Skin epidermis (tissue), 12 donors: ENCODE results near the gene CCDC107.
A peak's percentile ranks its signal among the peaks of the same experiment; 100 is the strongest.

Experiments
- H3K27ac ChIP-seq, 21 experiments: fragments of 200-600 bp; sonication (generic) in 11 of 21; one replicate each; pipeline ENCODE4 v1.5.0; 2020; ENCODE audit warnings: mild to moderate bottlenecking in 3 of 21, inconsistent platforms in 2 of 21, moderate library complexity in 2 of 21
- H3K4me3 ChIP-seq, 7 experiments: fragments of 200-600 bp; sonication (generic) in 2 of 7; one replicate each; pipeline ENCODE4 v1.5.0; 2020; ENCODE audit warnings: inconsistent platforms in 2 of 7, mild to moderate bottlenecking in 2 of 7, moderate library complexity in 1 of 7

CCDC107 gene

DNA sequence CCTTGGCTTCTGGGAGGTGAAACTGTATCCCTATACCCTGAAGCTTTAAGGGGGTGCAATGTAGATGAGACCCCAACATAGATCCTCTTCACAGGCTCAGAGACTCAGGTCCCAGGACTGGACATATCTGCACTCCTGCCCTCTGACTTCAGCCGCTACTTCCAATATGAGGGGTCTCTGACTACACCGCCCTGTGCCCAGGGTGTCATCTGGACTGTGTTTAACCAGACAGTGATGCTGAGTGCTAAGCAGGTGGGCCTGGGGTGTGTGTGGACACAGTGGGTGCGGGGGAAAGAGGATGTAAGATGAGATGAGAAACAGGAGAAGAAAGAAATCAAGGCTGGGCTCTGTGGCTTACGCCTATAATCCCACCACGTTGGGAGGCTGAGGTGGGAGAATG is 21.0 kb downstream of the CCDC107 start:
- Histone ChIP-seq H3K27ac (no peak overlapping the region), H3K4me3 (no peak overlapping the region)

DNA sequence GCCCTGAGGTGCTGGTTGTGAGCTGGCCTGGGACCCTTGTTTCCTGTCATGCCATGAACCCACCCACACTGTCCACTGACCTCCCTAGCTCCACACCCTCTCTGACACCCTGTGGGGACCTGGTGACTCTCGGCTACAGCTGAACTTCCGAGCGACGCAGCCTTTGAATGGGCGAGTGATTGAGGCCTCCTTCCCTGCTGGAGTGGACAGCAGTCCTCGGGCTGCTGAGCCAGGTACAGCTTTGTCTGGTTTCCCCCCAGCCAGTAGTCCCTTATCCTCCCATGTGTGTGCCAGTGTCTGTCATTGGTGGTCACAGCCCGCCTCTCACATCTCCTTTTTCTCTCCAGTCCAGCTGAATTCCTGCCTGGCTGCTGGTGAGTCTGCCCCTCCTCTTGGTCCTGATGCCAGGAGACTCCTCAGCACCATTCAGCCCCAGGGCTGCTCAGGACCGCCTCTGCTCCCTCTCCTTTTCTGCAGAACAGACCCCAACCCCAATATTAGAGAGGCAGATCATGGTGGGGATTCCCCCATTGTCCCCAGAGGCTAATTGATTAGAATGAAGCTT is 21.8 kb downstream of the CCDC107 start:
- no peak overlapping the region for H3K27ac ChIP-seq
- H3K4me3 ChIP-seq, result no peak overlapping the region

DNA sequence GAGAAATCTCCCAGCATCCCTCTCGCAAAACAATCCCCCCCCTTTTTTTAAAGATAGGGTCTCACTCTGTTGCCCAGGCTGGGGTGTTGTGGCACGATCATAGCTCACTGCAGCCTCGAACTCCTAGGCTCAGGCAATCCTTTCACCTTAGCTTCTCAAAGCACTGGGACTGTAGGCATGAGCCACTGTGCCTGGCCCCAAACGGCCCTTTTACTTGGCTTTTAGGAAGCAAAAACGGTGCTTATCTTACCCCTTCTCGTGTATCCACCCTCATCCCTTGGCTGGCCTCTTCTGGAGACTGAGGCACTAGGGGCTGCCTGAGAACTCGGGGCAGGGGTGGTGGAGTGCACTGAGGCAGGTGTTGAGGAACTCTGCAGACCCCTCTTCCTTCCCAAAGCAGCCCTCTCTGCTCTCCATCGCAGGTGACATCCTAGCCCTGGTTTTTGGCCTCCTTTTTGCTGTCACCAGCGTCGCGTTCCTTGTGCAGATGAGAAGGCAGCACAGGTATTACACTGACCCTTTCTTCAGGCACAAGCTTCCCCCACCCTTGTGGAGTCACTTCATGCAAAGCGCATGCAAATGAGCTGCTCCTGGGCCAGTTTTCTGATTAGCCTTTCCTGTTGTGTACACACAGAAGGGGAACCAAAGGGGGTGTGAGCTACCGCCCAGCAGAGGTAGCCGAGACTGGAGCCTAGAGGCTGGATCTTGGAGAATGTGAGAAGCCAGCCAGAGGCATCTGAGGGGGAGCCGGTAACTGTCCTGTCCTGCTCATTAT is 22.4 kb downstream of the CCDC107 start:
- Histone ChIP-seq H3K27ac (no peak overlapping the region), H3K4me3 (no peak overlapping the region)

DNA sequence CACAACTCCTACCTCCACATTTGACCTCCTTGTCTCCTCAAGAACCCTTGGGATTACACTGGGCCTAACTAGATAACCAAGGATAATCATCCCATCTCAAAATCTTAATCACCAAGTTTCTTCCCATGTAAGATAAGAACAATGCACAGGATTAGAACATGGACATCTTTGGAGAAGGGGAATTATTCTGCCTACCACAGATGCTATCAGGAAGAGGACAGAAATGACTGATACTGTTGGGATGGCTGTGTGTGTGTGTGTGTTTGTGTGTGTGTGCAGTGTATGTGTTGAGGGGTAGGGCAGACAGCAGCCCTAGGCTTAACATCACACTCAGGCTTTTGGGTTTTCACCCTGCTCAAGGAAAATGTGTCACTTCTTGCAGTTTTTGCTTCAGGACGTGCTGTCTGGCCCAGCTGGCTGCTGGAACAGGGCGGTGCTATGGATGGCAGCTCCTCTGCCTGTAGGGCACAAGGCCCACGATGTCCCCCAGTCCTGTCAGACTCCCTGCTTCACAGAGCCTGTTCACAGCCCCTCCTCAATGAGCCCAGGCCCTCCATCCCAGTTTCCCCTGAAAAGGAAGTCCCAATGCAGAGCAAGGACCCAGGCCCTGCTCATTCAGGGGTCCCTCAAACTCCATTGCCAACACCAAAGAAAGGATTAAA is 23.4 kb downstream of the CCDC107 start:
- no peak overlapping the region for H3K27ac ChIP-seq
- H3K4me3 ChIP-seq, result no peak overlapping the region

DNA sequence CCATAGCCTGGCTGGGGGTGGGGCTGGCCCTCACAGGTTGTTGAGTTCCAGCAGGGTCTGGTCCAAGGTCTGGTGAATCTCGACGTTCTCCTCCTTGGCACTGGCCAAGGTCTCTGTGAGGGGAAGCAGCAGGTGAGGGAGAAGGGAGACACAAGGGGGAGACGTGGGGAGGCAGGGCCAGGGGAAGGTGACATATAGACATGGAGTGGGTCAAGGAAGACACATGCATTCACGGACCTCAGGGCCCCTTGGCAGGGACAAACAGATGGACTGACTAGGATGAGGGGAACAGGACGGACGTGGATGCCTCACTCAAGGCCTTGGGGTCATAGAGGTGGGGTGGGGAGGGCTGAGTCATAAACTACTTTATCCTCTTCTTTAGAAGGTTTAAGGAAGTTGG is 24.0 kb downstream of the CCDC107 start:
- H3K27ac ChIP-seq, result no peak overlapping the region
- H3K4me3 ChIP-seq, result no peak overlapping the region

DNA sequence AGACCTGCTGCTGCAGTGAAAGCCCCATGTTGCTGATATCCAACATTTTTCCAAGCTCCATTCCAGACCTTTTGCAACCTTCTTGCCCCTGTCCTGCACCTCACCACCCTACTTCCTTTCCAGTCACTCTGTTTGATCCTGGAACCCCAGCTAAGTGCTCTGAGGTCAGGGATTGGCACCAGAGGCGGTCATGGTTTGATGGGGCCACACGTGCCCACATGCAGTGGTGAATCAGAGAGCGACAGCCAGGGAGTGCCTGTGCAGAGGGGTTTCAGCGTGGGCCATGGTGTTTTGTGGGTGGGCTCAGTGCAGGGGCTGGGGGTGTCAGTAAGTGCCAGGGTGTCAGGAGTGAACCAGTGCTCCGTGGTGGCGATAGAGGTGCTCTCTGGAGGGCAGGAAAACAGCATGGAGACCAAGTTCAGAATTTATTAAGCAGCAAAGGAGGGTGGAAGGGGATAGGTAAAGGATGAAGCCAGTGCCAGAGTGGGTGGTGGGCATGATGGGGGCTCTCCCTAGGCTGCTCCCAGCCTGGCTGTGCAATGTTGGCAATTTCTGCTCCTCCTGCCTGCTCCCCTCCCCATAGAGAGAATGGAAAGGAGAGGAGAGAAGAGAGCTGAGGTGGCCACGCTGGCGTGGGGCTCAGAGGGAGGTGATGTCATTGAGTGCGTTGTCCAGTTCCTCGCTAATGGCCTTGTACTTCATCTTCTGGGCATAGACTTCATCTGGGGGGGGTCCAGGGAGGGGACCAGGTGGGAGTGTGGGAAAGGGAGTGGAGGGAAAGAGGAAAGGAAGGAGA is 24.6 kb downstream of the CCDC107 start:
- Histone ChIP-seq H3K4me3 (no peak overlapping the region), H3K27ac (no peak overlapping the region)

DNA sequence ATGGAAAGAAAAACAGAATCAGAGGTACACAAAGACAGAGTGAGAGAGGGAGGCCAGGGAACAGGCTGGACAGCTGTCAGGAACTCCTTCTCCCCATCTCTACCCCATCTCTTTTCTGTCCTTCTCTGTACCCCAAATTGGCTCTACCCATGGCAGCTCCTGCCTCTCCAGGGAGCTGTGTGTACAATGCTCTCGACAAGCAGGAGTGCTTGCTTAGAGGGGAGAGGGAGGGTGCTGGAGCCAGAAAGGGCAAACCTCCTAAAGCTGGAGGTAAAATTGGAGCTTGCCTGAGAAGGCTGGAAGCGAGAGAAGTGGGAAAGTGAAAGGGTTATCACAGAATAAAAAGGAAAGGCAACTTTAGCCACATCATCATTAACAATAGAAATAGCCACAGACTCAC is 25.2 kb downstream of the CCDC107 start:
- Histone ChIP-seq H3K27ac (no peak overlapping the region), H3K4me3 (no peak overlapping the region)

DNA sequence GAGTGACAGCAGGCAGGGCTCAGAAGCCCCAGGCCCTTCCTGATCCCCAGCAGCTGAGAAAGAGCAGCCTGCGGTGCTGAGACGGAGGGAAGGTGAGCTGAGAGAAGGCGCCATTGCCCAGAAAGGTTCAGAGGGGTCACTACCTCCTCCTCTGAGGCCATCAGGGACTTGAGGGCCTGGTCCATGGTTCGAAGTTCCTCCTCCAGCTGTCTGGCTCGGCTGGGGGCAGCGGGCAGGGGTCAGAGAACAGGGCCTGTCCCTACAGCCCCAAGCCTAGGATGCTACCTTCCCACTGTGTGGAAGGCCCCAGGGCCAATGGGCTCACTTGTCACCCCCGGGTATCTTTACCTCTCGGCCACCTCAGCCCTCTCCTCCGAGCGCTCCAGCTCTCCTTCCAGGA is 26.8 kb downstream of the CCDC107 start:
- Histone ChIP-seq H3K27ac (no peak overlapping the region), H3K4me3 (no peak overlapping the region)

DNA sequence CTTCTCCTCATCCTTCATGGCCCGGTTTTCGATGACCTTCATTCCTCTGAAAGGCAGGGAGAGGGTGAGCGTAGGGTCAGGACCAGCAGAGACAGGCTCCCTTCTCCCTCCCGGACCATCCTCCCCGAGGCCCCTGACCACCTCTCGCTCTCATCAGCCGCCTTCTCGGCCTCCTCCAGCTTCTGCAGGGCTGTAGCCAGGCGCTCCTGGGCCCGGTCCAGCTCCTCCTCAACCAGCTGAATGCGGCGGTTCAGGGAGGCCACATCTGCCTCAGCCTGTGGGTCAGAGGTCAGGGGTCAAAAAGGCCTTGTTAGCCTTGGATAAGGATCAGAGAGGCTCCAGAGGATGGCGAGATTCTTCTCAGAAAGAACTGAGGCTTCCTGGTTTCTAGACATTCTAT is 27.4 kb downstream of the CCDC107 start:
- H3K27ac ChIP-seq, result no peak overlapping the region
- no peak overlapping the region for H3K4me3 ChIP-seq

DNA sequence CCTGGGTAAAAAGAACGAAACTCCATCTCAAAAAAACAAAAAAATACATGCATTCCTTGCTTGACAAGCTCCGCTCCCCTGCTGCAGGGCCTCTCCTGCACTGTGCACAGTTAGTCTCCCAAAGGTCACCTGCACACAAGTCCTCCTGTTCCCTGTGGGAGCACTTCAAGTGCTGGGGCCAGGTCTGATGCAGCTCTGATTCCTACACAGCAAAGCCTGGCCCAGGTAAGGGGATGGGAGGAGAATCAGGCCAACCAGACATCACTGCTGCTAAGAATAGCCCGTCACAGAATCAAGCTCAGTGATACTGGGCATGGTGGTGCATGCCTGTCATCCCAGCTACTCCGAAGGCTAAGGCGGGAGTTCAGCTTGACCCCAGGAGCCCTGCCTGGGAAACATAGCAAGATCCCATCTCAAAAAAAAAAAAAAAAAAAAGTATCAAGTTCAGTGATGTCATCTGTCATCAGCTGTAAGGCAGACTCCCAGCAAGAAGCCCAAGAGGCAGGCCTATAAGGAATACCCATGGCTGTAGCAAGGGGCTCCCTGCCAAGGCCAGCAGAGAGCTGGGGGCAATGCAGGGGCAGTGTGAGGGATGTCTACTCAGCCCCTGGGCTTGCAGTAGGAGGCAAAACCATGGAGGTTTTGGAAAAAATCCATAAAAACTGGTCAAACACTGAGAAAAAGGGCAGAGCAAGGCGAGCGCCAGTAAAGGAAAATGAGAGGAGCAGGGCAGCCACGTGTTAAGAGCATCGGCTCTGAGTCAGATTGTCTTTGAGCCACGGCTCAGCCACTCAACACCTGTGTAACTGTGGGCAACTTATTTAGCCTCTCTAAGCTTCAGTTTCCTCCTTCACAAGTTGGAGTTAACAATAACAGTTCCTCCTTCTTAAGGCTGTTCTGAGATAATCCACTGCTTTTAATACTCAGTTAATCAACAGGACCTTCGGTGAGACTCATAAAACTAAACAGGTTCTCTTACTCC is 28.4 kb downstream of the CCDC107 start:
- no peak overlapping the region for H3K27ac ChIP-seq
- H3K4me3 ChIP-seq, result no peak overlapping the region

DNA sequence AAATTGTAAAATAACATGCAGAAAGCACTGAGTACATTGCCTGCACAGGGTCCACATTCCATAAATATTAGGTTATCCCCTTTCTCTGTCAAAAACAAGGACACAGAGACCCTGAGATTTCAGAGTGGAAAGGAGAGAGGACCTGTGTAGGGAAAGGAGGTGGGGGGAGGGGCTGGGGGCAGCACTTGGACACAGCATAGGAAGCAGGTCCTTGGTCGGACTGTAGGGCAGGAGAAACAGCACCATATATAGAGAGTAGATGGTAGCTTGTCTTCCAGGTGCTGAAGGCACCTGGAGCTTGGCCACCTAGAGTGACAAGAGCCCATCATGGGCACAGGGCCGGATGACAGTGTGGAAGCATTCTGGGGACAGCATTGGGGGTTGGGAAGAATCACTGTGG is 29.2 kb downstream of the CCDC107 start:
- Histone ChIP-seq H3K27ac (no peak overlapping the region), H3K4me3 (no peak overlapping the region)

DNA sequence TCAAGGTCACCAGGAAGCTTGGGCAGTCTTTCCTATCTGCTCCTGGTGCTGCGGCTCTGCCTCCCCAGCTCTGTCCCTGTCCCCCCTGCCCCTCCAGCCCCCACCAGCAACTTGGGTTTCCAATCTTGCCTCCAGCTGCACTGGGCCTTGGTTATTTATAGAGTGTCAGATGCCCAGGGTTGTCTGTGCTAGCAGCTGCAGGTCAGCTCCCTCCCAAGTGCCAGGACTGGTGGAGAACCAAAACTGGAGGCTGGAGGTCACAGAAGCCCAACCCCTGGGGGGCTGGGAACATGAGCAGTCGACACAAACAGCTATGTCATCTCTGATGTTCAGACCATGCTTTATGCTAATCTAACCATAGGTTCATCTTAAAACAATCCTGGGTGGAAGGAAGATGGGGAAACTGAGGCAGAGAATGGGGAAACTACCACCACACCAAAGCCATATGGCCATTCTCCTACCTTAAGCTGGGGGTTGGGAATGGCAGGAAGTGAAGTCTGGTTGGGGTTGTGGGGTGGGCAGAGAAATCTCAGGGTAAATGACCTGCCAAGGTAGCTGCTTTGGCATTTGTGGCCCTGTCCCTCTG is 30.0 kb downstream of the CCDC107 start:
- H3K27ac ChIP-seq, result peak overlapping the region in 6 of 21 experiments; percentile 20 to 89 (median 24)
- peak overlapping the region in 1 of 7 experiments; percentile 52 for H3K4me3 ChIP-seq

DNA sequence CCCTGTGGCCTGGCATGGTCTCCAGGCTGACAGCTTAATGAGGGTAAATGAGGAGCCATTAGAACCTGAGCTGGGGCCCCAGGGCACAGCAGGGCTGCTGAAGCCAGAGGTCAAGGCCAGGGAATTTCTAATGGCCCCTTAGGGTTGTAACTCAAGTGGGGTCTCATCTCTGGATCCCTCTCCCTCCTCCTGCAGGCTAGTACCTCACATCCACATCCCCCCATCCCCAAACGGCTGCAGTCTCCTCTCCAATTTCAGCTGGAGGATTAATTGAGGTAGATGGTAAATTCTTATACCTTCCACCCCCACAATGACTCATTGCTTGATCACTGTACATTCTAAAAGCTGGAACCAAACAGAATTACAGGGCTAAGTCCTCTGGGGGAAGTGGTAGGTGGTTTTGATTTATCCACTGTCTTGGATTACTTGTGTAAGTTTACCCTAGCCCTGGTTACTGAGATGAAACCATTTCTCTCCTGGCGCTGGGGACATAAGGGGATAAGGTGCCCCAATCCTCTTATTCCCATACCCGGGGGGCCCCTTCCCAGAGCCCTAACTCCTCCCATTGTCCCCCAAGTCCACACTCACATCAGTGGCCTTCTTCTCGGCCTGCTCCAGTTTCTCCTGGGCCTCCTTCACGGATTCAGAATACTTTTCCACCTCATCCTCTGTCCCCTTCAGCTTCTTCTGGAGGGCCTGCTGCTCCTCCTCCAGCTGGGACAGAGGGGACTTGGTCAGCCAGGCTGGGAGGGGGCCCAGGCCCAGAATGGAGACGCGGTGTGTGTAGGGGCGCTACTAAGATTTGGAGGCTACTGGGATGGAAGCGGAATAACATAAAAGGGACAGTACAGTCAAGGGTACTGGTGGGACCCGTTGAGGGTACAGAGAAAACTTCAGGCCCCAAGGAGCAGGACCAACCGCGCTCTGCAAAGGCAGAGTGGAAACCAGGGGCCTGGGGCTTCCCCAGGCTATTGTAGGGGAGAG is 30.8 kb downstream of the CCDC107 start:
- H3K27ac ChIP-seq, result peak overlapping the region in 19 of 21 experiments; percentile 28 to 96 (median 87)
- H3K4me3 ChIP-seq, result peak overlapping the region; percentile 52 to 77 (median 60)

DNA sequence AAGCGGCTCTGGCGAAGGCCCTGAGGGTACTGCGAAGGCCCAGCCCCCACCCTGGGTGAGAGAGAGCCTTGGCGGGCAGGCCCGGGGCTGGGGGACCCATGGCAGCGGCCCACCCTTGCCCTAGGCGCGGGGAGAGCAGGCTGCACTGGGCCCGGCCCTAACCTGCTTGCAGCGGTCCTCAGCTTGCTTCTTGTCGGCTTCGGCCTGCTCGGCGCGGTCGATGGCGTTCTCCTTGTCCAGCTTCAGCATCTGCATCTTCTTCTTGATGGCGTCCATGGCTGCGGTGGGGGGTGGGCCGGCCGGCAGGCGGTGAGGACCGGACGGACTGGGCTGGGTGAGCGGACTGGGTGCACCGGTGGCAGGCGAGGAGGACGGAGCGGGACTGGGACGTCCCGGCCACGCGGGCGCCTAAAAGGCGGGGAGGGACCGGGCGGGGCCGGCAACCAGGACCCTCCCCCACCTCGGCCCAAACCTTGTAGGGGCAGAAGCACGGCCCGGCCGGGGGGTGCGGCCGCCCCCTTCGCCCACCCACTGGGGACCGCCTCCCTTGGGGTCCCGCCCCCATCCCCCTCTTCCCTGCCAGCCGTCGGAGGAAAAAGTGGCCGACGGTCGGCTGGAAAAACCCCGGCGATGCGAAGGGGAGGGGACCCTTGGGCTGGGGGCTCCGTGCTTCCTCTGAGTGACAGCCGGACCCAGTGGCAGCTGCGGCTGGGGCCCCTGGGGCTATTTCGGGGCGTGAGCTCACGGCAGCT is 31.6 kb downstream of the CCDC107 start, which contains the start of gene TPM2:
Gene TPM2 (minus strand): TSS at position 384 of the 752 bp plus-strand sequence. CDS start 108 bp downstream, at position 276.
- H3K27ac ChIP-seq, result peak within 1 kb of the TSS in 20 of 21 experiments; percentile 68 to 96 (median 87)
- peak within 1 kb of the TSS; percentile 52 to 77 (median 60) for H3K4me3 ChIP-seq

DNA sequence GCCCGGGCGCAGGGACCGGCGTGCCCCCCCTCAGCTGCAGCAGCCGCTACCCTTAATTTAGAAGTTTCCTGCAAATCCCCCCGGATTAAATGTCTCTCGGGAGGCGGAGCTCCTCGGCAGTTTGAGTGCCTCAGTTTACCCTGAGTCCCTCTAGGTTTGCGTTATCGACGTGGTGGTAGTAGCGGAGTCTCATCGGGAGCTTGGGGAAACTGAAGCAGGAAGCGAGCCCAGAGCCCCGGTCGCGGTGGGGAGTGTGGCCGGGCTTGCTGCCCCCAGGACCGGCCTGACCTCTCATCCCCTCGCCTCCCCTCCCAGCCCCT is 32.2 kb downstream of the CCDC107 start:
- H3K27ac ChIP-seq, result peak overlapping the region in 20 of 21 experiments; percentile 68 to 96 (median 87)
- peak overlapping the region; percentile 52 to 77 (median 60) for H3K4me3 ChIP-seq

DNA sequence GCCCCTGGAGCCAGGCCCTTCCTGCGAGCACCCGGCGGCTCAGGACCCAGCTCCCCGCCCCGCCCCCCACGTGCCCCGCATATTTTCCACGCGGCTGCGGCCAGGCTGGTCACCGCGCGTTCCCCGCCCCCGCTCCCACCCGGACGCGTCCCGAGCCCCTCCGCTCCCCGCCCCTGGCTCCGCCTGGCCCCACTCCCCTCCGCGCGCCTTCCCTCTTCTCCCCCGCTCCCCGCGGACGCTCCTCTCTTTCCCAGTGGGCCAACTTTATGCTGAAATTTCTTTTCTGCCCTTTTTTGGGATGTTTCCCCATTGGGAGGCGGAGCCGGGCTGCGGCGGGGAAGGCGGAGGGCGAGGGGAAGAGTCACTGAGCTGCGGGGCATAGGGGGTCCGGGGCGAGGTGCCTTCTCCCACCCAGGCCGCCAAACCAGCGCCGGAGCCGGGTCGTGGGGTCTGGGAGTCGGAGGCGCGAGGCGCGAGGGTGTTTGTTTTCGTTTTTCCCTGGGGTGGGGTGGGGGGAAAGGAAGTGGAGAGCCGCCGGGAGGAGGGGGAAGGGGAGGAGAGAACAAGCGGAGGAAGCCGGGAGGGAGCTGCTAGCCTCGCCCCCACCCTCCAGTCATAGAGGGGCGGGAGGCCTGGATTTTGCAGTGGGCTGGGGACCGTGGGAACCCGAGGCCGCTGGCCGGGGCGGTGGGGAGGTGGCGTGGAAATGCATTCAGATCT is 32.7 kb downstream of the CCDC107 start:
- peak overlapping the region in 20 of 21 experiments; percentile 68 to 96 (median 87) for H3K27ac ChIP-seq
- peak overlapping the region; percentile 52 to 77 (median 60) for H3K4me3 ChIP-seq
